Activated CD8-positive, alpha-beta memory T cell treated with anti-CD3 and anti-CD28 coated beads, Interleukin-2, amount 50 U/mL, for 1 hour (primary cell): Measurements from ENCODE around the gene NR0B2.

Experiments
- DNase-seq: peaks from one replicate; pipeline ENCODE4 v3.0.0-alpha.2; 2020; ENCODE audit errors: extremely low read depth

The NR0B2 gene

GRCh38 chr1:26936823-26937222, 23.0 kb upstream of the NR0B2 start:
- no peak for DNase-seq

DNA sequence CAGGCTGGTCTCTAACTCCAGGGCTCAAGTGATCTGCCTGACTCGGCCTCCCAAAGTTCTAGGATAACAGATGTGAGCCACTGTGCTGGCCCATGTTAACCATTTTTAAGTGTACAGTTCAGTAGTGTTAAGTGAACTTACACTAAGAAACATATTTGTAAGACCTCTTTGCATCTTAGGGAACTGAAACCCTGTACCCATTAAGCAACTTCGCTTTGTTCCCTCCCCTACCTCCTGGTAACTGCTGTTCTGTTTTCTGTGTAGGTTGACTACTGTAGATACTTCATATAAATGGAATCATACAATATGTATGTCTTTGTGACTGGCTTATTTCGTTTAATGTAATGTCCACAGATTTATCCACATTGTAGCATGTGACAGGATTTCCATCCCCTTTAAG, 18.8 kb upstream of the NR0B2 start:
- DNase-seq, result no peak

DNA sequence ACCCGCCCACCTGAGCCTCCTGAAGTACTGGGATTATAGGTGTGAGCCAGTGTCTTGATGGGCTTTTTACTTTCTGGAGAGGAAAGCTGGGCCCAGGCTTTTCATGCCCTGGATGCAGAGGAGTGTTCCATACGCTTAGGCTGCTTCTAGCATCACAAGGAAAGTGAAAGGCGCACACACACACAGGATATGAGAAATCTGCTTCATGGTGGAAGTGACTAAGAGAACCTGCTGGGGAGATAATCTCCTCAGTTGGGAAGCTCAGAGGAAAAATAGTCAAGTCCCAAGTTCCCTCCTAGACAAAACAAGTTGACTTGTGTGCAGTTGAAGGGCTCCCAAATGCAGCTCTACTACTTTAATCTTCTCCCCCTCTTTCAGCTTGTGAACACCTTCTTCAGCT, 9.9 kb upstream of the NR0B2 start:
- DNase-seq, result no peak

- no peak for DNase-seq
These were observed 9.1 kb upstream of the NR0B2 start for GRCh38 chr1:26922901-26923300.

- DNase-seq, result no peak
These were observed 8.6 kb upstream of the NR0B2 start for GRCh38 chr1:26922431-26922729.

DNA sequence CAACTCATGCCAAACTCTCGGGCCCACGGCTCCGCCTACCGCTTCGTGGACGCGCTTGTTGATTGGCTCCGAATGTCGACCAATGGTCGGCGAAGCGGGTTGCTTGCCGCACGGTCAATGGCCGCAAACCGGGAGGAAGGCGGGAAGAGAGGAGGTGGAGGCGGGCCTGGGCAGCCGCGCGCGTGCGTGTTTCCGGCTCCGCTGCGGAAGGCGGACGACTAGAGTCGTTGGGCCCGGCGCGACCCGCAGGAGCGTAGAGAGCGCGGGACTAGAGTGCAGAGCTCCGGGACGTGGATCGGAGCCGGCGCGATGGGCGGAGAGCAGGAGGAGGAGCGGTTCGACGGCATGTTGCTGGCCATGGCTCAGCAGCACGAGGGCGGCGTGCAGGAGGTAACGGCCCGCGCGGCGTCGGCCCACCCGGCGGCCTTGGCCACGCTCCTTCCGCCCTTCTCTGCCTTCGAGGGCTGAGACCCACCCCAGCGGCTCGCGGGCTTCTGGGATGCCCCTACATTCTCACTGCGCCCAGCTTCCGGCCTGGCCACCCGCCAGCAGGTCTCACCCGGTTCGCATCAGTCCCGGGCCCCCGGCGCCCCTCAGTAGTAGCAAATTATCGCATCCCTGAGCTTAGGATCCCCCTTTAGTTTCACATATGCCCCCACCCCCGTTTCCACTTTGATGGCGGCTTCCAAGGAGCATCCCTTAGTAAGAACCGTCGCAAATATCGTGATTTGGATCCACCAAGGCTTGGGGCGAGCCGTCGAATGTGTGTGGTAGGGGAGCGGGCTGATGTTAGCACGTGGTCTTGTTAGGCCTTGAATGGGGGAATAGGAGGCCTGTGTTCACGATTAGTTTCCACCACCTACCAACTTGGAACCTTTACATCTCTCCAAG, 8.0 kb upstream of the NR0B2 start, which contains the start of gene NUDC:
Gene NUDC (plus strand): TSS at position 204 of the 891 bp plus-strand sequence. CDS start 106 bp downstream, at position 310.
- DNase-seq, result peak; percentile 80

- DNase-seq, result no peak
These were observed 7.4 kb upstream of the NR0B2 start for GRCh38 chr1:26921126-26921539.

- no peak for DNase-seq
These were observed 1.5 kb upstream of the NR0B2 start for GRCh38 chr1:26915204-26915842.

- no peak for DNase-seq
These were observed 404 bp downstream of the NR0B2 start for GRCh38 chr1:26913389-26913753.

DNA sequence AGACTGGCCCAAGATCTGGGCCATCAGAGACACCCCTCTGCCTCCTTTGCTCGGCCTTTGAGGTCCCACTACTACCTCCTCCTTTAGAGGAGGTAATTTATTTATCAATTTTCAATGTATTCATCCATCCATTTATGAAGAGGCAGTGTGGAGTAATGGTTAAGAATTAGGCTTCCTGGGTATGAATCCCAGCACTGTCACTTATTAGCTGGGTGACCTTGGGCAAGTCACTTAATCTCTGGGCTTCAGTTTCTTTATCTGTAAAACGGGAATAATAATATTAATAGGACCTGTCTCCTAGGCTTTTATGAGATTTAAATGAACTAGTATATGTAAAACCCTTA, 1.7 kb downstream of the NR0B2 start:
- no peak for DNase-seq

- no peak for DNase-seq
These were observed 2.2 kb downstream of the NR0B2 start for GRCh38 chr1:26911399-26912146.

DNA sequence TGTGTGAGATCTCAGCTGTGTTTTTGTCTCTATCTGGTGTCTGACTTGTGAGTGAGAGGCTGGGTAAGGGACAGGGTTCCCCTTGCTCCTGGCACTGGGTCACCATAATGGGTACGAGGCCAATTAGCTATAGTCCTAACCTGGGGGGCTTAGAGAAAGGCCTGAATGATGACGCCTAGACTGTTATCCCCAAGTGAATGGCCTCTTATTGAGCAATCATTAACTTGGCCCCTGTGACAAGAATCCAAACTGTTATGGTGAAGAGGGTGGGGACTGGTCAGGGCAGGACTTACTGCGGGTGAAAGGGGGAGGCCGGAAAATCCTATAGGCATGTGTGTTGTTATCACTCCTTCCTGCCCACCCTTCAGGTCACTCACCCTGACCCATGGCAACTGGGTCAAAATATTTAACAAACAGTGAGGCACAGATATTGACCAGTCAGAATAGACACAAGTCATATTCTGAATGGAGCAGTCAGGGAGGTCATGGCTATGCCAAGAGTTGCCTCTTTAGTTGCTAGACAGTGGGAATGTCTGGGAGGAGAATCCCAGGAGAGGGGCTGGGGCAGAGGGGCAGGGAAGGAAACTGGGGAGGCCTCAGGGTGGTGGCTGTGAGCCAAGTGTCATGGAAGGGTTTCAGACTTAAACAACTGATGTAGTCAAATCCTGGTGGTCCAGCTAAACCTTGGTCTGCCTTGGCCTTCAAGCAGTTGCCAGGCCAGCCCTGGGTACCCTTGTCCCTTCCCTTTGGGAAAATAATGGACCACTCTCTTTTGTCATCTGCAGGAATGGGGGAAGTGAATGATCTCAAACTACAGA, 3.2 kb downstream of the NR0B2 start:
- no peak for DNase-seq

GRCh38 chr1:26909951-26910342, 3.8 kb downstream of the NR0B2 start:
- DNase-seq, result no peak

DNA sequence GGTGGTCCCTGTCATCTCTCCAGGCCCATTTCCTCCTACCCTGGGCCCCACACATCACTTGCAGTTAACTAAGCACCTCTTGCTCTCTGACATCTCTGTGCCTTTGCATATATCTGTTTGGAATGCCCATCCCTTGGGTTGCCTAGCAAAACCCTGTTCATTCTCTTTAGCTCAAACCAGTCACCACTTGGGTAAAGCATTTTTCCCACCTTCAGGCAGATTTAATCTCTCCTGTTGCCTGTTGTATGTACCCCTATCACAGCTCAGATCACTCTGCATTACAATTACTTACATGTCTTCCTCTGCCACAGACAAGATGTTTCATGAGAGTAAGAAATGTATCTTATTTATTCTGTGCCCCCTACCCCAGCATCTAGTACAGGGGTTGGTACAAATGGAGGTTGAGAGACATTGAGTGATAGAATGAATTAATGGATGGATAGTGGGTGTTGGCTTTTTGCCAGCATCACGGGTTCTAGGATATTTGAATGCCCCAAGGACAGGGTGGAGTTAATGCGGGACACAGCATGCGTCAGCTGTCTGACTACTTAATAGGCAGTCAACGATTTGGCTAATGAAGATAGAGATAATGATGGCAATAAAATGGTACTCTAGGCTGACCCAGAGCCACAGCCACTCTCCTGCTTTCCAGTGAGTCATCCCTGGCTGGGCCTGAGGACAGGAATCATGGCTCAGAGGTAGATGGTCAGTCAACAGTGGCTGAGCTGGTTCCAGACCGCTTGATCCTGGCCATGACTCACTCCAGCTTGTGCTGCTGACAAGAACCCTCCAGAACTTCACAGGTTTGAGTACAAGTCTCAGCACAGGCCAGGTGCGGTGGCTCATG, 6.5 kb downstream of the NR0B2 start:
- no peak for DNase-seq

- no peak for DNase-seq
These were observed 12.8 kb downstream of the NR0B2 start for GRCh38 chr1:26900815-26901511.

DNA sequence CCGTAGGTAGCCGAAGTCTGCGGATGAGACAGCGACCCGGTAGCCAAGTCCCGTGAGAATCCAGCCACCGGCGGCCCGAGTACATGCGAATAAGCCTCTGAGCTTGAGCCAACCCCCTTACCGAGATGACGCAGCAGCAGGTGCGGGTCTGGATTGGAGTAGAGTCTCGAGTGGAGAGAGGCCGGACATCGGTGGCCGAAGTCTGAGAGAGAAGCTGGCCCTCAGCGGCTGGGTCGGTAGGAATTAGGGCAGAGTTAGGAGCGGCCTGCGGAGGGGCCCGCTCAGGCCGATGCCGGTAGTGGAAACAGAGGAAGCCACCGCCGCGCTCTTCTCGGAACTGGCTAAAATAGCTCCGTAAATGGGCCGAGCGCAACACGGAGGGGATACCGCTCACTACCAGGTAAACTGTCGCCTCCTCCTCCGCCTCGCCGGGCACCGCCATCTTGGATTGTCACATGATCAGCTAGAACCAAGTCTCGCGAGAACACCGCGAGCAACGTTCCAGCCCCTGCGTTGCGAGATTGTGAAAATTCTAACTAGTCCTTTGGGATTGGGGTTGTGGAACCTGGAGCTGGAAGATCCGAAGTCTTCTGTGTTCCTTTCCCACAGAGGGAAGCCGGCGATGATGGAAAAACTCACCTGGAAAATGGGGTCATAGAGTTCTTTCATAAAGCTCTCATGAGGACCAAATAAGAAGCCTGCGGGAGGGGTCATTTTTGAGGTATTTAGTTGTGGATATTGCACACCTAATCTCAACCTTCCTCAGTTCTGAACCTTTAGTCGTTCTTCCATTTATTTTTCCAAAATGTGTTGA, 13.6 kb downstream of the NR0B2 start, which contains the start of gene GPATCH3:
Gene GPATCH3 (minus strand): TSS at position 467 of the 814 bp plus-strand sequence. CDS start 25 bp downstream, at position 442.
- peak; percentile 86 for DNase-seq

DNA sequence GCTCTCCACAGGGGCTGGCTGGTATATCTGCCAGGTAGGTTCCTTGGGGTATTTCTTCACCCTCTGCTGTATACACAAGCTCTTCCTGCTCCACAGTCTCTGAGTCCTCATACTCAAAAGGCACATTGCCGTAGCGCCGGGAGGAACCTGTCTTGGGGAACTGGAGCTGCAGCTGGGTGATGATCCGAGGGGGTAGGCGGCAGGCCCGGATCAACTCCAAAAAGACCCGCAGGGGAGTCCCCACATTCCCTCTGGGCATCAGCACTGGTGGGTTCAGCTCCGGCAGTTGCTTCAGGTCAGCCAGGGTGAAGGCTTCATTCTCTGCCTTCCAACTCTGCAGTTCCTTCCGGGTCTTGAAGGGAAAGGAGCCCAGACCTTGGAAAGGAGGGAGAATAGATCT, 16.4 kb downstream of the NR0B2 start:
- no peak for DNase-seq

GRCh38 chr1:26894263-26894662, 19.5 kb downstream of the NR0B2 start:
- DNase-seq, result no peak

DNA sequence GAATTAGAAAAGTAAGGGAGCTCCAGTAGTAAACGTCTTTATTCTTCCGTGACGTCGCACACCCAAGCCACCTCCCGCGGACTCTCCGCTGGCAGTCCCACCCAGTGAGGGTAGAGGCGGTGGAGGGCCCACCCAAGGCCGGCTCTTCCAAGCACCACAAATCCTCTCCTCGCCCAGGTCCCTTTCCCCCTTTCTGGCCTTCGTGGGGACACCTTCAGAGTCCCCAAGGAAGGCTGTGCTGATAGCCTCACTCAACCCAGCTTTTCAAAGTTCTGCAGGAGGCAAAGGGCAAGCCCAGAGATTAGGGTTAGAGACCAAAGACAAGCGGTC, 23.3 kb downstream of the NR0B2 start:
- no peak for DNase-seq
